Neural progenitor cell (in vitro differentiated cells): ENCODE results near the gene CCDC188. TPM values are rescaled to one million over a fixed set of nuclear protein-coding genes. Genes with fewer than 3 reads are reported as not detected.

Experiments used
- DNase-seq: peaks from one replicate; pipeline ENCODE4 v3.0.0-alpha.2; 2016; ENCODE audit warnings: low spot score
- H2AFZ ChIP-seq: fragments of 200-600 bp; sonication (generic); replicated peaks from 2 replicates; pipeline ENCODE4 v1.6.1; 2016; ENCODE audit warnings: antibody characterized with exemption
- H3F3A ChIP-seq: fragments of 200-600 bp; sonication (generic); 2 replicates; pipeline ENCODE4 v1.6.1; 2016; ENCODE audit warnings: antibody characterized with exemption, low read depth
- H3K27ac ChIP-seq: fragments of 200-600 bp; sonication (generic); 2 replicates; pipeline ENCODE4 v1.5.1; 2016; ENCODE audit warnings: mild to moderate bottlenecking
- H3K27me3 ChIP-seq: fragments of 200-600 bp; sonication (generic); 2 replicates; pipeline ENCODE4 v1.6.1; 2016; ENCODE audit warnings: mild to moderate bottlenecking, moderate library complexity
- H3K36me3 ChIP-seq: fragments of 200-600 bp; sonication (generic); 2 replicates; pipeline ENCODE4 v1.5.1; 2016
- H3K4me1 ChIP-seq: fragments of 200-600 bp; sonication (generic); 2 replicates; pipeline ENCODE4 v1.6.1; 2016; ENCODE audit warnings: mixed run types
- H3K4me2 ChIP-seq: fragments of 200-600 bp; sonication (generic); 2 replicates; pipeline ENCODE4 v1.6.1; 2016
- H3K4me3 ChIP-seq: fragments of 200-600 bp; sonication (generic); 2 replicates; pipeline ENCODE4 v1.5.1; 2016
- H3K79me2 ChIP-seq: fragments of 200-600 bp; sonication (generic); 2 replicates; pipeline ENCODE4 v1.6.1; 2016; ENCODE audit warnings: low read depth
- H3K9ac ChIP-seq: fragments of 200-600 bp; sonication (generic); 2 replicates; pipeline ENCODE4 v1.6.1; 2016
- H3K9me3 ChIP-seq: fragments of 200-600 bp; sonication (generic); 2 replicates; pipeline ENCODE4 v1.5.1; 2016; ENCODE audit warnings: low read depth
- H4K20me1 ChIP-seq: fragments of 200-600 bp; sonication (generic); 2 replicates; pipeline ENCODE4 v1.6.1; 2016; ENCODE audit warnings: low read depth
- H3K27ac Mint-ChIP-seq: 3 replicates; pipeline ENCODE4 v1.8.0; 2021; ENCODE audit warnings: mixed read lengths
- H3K27me3 Mint-ChIP-seq: 2 replicates; pipeline ENCODE4 v1.8.0; 2022; ENCODE audit warnings: low read depth, mild to moderate bottlenecking, inconsistent platforms, moderate library complexity, mixed read lengths; ENCODE audit not compliant: insufficient read depth
- H3K36me3 Mint-ChIP-seq: 3 replicates; pipeline ENCODE4 v1.8.0; 2021; ENCODE audit warnings: mixed read lengths
- H3K4me1 Mint-ChIP-seq: 3 replicates; pipeline ENCODE4 v1.8.0; 2021; ENCODE audit warnings: mixed read lengths
- H3K4me3 Mint-ChIP-seq: 3 replicates; pipeline ENCODE4 v1.8.0; 2021; ENCODE audit warnings: mild to moderate bottlenecking, moderate library complexity, mixed read lengths
- H3K9me3 Mint-ChIP-seq: 3 replicates; pipeline ENCODE4 v1.8.0; 2020; ENCODE audit warnings: mixed read lengths
- EZH2 ChIP-seq: fragments of 200-600 bp; sonication (generic); IDR thresholded peaks from 2 replicates; pipeline ENCODE4 v1.6.1; 2017; ENCODE audit warnings: antibody characterized with exemption, mild to moderate bottlenecking, moderate library complexity
- EZH2phosphoT487 ChIP-seq: fragments of 200-600 bp; sonication (generic); IDR thresholded peaks from 2 replicates; pipeline ENCODE4 v1.6.1; 2017; ENCODE audit warnings: antibody characterized with exemption
- total RNA-seq: library from RNA; depleted of rRNA; stranded (reverse); fragments of >200 nt; gene quantifications from 2 replicates; pipeline ENCODE4 v1.2.3, GENCODE V29; 2015; ENCODE audit warnings: low replicate concordance
- TF ChIP-seq, protein P1 (sequence below): fragments of 200-600 bp; sonication (generic); IDR thresholded peaks from 2 replicates; pipeline ENCODE4 v1.5.1; 2017; ENCODE audit warnings: antibody characterized with exemption, mild to moderate bottlenecking

Gene CCDC188
- total RNA-seq, 1 donor from 2014 or later, result not detected

GRCh38 chr22:20180640-20181039 lies 29.8 kb upstream of the CCDC188 start:
- DNase-seq, result no peak
- Mint-ChIP-seq H3K27me3 (peaks cover 6% of the 10 kb centered on the region), H3K36me3 (no peaks in the 10 kb centered on the region), H3K27ac (no peak overlapping the region), H3K4me1 (peaks cover 4% of the 10 kb centered on the region), H3K9me3 (no peaks in the 10 kb centered on the region), H3K4me3 (no peak overlapping the region)
- no peaks in the 10 kb centered on the region for H3F3A ChIP-seq
- H2AFZ ChIP-seq, result no peak overlapping the region
- no peak overlapping the region for H3K4me3 ChIP-seq
- no peaks in the 10 kb centered on the region for H3K4me1 ChIP-seq
- H3K9me3 ChIP-seq, result no peaks in the 10 kb centered on the region
- no peak overlapping the region for H3K9ac ChIP-seq
- no peaks in the 10 kb centered on the region for H3K27me3 ChIP-seq
- no peak overlapping the region for H3K4me2 ChIP-seq
- H4K20me1 ChIP-seq, result no peaks in the 10 kb centered on the region
- H3K79me2 ChIP-seq, result no peaks in the 10 kb centered on the region
- no peak overlapping the region for H3K27ac ChIP-seq
- no peaks in the 10 kb centered on the region for H3K36me3 ChIP-seq
- TF ChIP-seq EZH2phosphoT487, result no peak
- TF ChIP-seq, protein P1, sequence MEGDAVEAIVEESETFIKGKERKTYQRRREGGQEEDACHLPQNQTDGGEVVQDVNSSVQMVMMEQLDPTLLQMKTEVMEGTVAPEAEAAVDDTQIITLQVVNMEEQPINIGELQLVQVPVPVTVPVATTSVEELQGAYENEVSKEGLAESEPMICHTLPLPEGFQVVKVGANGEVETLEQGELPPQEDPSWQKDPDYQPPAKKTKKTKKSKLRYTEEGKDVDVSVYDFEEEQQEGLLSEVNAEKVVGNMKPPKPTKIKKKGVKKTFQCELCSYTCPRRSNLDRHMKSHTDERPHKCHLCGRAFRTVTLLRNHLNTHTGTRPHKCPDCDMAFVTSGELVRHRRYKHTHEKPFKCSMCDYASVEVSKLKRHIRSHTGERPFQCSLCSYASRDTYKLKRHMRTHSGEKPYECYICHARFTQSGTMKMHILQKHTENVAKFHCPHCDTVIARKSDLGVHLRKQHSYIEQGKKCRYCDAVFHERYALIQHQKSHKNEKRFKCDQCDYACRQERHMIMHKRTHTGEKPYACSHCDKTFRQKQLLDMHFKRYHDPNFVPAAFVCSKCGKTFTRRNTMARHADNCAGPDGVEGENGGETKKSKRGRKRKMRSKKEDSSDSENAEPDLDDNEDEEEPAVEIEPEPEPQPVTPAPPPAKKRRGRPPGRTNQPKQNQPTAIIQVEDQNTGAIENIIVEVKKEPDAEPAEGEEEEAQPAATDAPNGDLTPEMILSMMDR, result no peak
- TF ChIP-seq EZH2, result no peak

DNA sequence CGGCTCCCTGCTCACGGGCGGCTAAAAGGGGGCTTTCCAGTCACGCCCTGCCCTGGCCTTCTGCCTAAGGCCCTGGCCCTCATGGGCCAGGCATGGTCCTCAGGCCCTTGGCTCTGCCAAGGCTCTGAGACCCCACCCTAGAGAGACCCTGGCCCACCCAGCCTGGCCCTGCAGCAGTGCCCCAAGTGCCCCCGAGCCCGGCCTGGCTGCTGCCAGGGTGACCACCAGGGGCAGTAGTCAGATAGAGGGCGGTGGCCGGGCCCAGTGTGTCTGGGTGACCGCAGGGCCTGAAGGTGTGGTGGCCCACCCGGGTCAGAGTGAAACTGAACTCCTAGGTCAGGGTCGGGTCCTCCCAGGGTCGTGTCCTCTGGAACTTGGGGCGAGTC lies 29.4 kb upstream of the CCDC188 start:
- peaks cover 4% of the 10 kb centered on the region for H3K4me1 Mint-ChIP-seq
- H2AFZ ChIP-seq, result no peak overlapping the region
- H3K36me3 Mint-ChIP-seq, result no peaks in the 10 kb centered on the region
- H3K27me3 Mint-ChIP-seq, result peaks cover 6% of the 10 kb centered on the region
- no peak overlapping the region for H3K27ac ChIP-seq
- no peaks in the 10 kb centered on the region for H3K9me3 Mint-ChIP-seq
- H3K4me2 ChIP-seq, result no peak overlapping the region
- H3K4me1 ChIP-seq, result no peaks in the 10 kb centered on the region
- no peak for TF ChIP-seq EZH2
- TF ChIP-seq, protein P1, result peak; percentile 57
- H3K4me3 ChIP-seq, result no peak overlapping the region
- DNase-seq, result peak; percentile 49
- H3K27me3 ChIP-seq, result no peaks in the 10 kb centered on the region
- H3F3A ChIP-seq, result no peaks in the 10 kb centered on the region
- peak overlapping the region; percentile 42 for H3K27ac Mint-ChIP-seq
- H4K20me1 ChIP-seq, result no peaks in the 10 kb centered on the region
- H3K9me3 ChIP-seq, result no peaks in the 10 kb centered on the region
- H3K4me3 Mint-ChIP-seq, result no peak overlapping the region
- H3K36me3 ChIP-seq, result no peaks in the 10 kb centered on the region
- H3K79me2 ChIP-seq, result no peaks in the 10 kb centered on the region
- H3K9ac ChIP-seq, result no peak overlapping the region

GRCh38 chr22:20179455-20180244 lies 28.8 kb upstream of the CCDC188 start:
- Histone ChIP-seq H2AFZ (no peak overlapping the region), H3K27me3 (no peaks in the 10 kb centered on the region), H3F3A (no peaks in the 10 kb centered on the region), H3K9me3 (no peaks in the 10 kb centered on the region), H3K4me3 (no peak overlapping the region), H4K20me1 (no peaks in the 10 kb centered on the region), H3K36me3 (no peaks in the 10 kb centered on the region), H3K79me2 (no peaks in the 10 kb centered on the region), H3K4me1 (no peaks in the 10 kb centered on the region), H3K4me2 (no peak overlapping the region), H3K27ac (no peak overlapping the region), H3K9ac (no peak overlapping the region)
- Mint-ChIP-seq H3K4me3 (no peak overlapping the region), H3K9me3 (no peaks in the 10 kb centered on the region), H3K4me1 (peaks cover 4% of the 10 kb centered on the region), H3K27ac (peak overlapping the region; percentile 42), H3K36me3 (no peaks in the 10 kb centered on the region), H3K27me3 (peaks cover 6% of the 10 kb centered on the region)
- TF ChIP-seq, protein P1, result no peak
- TF ChIP-seq EZH2phosphoT487, result no peak
- TF ChIP-seq EZH2, result no peak
- DNase-seq, result no peak
